ENCODE results near the gene ANK2. TPM values are rescaled to one million over a fixed set of nuclear protein-coding genes. Genes with fewer than 3 reads are reported as not detected.

The ANK2 gene
- total RNA-seq, 2 donors from 2014 or later, result 9.9 to 11.5 TPM

GRCh38 chr4:113420938-113421337, 371.5 kb downstream of the ANK2 start:
- H3K36me3 ChIP-seq (replicated peaks in 1 of 2; ENCODE audit: insufficient read depth in 1 of 2, low read depth in 2 of 2), result no peaks in the 10 kb centered on the region
- H3K4me3 ChIP-seq, result no peak overlapping the region
- TF ChIP-seq CTCF (IDR thresholded peaks at IDR 0.05) (no peak), POLR2A (IDR thresholded peaks at IDR 0.05) (no peak)
- ATAC-seq, result no peak
- H3K4me1 ChIP-seq, result no peaks in the 10 kb centered on the region
- intact Hi-C loops (cut with DNase I), result no loop called here
- H3K9me3 ChIP-seq, result peaks cover 0 to 4% (median 0%) of the 10 kb centered on the region in 3 donors
- H3K27me3 ChIP-seq, result no peaks in the 10 kb centered on the region
- DNase-seq, result no peak
- H3K27ac ChIP-seq, result no peak overlapping the region

GRCh38 chr4:113423631-113424030, 374.2 kb downstream of the ANK2 start:
- Histone ChIP-seq H3K27ac (no peak overlapping the region), H3K4me3 (no peak overlapping the region), H3K27me3 (no peaks in the 10 kb centered on the region), H3K4me1 (no peaks in the 10 kb centered on the region), H3K9me3 (no peaks in the 10 kb centered on the region), H3K36me3 (replicated peaks in 1 of 2; ENCODE audit: insufficient read depth in 1 of 2, low read depth in 2 of 2) (no peaks in the 10 kb centered on the region)
- intact Hi-C loops (cut with DNase I), result no loop called here
- TF ChIP-seq CTCF (IDR thresholded peaks at IDR 0.05), result no peak
- TF ChIP-seq POLR2A (IDR thresholded peaks at IDR 0.05), result no peak
- ATAC-seq, result no peak
- no peak for DNase-seq
- WGBS, 2 donors, result 84 to 89% methylated on average over 1 of the region's 1 CpG

GRCh38 chr4:113433116-113433515, 383.7 kb downstream of the ANK2 start:
- no peak for TF ChIP-seq CTCF (IDR thresholded peaks at IDR 0.05)
- TF ChIP-seq POLR2A (IDR thresholded peaks at IDR 0.05), result no peak
- no peaks in the 10 kb centered on the region for H3K4me1 ChIP-seq
- 77 to 87% methylated on average over 1 of the region's 1 CpG for WGBS, 2 donors

More at GRCh38 chr4:113433116-113433515, 383.7 kb downstream of the ANK2 start:
- DNase-seq (no peak), ATAC-seq (no peak)
- Histone ChIP-seq H3K4me3 (no peak overlapping the region), H3K36me3 (replicated peaks in 1 of 2; ENCODE audit: insufficient read depth in 1 of 2, low read depth in 2 of 2) (no peaks in the 10 kb centered on the region), H3K9me3 (no peaks in the 10 kb centered on the region), H3K27ac (no peak overlapping the region), H3K27me3 (no peaks in the 10 kb centered on the region)
- intact Hi-C loops (cut with DNase I), result no loop called here

MicroRNAs within 50 kb of the gene (microRNA counts, 767-probe panel; counts per million panel counts)
- 0 to 736 counts per million in 2 donors for microRNA hsa-miR-1243

Small RNA genes within 50 kb of the gene (microRNA-seq; reads per million reads assigned to microRNA genes)
- gene MIR1243 (ENCODE audit: borderline number of aligned reads in 2 of 2, borderline replicate concordance in 2 of 2), result 0 to 0.47 reads per million in 2 donors
- 0 reads per million in 2 donors for gene MIR8082 (ENCODE audit: borderline number of aligned reads in 2 of 2, borderline replicate concordance in 2 of 2)

Small RNA genes within 50 kb of the gene (small RNA-seq; reads per million reads assigned to genes)
- gene MIR8082, result not detected
- not detected for gene RN7SL184P
- gene RNU1-138P, result not detected
